ENCODE measurements around the gene SLX9. TPM values are rescaled to one million over a fixed set of nuclear protein-coding genes. Genes with fewer than 3 reads are reported as not detected.

The SLX9 gene
- total RNA-seq, 1 experiment from 2014 or later: 21.7 TPM

DNA sequence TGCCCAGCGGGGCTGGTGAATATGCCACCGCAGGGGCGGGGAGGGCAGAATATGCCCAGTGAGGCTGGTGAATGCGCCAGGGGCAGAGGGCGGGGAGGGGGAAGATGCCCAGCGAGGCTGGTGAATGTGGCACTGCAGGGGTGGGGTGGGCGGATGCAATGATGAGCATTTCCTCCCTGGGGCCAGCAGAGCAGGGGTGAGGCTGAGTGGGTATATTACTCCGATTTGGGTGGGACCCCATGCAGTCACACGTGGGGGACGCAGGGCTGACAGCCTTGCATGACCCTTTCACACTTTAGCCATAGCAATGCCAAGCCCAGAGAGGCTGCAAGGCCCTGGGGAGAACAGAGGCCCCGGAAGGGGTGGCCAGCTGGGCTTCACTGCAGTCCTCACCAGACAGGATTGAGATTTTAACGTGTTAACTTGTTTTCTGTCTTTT, 9.3 kb upstream of the SLX9 start:
- DNase-seq (ENCODE audit: low spot score): no peak

- no peak for DNase-seq (ENCODE audit: low spot score)
Observed at GRCh38 chr21:44931137-44931500, 8.7 kb upstream of the SLX9 start.

- DNase-seq (ENCODE audit: low spot score): no peak
Observed at GRCh38 chr21:44931501-44932407, 8.1 kb upstream of the SLX9 start.

DNA sequence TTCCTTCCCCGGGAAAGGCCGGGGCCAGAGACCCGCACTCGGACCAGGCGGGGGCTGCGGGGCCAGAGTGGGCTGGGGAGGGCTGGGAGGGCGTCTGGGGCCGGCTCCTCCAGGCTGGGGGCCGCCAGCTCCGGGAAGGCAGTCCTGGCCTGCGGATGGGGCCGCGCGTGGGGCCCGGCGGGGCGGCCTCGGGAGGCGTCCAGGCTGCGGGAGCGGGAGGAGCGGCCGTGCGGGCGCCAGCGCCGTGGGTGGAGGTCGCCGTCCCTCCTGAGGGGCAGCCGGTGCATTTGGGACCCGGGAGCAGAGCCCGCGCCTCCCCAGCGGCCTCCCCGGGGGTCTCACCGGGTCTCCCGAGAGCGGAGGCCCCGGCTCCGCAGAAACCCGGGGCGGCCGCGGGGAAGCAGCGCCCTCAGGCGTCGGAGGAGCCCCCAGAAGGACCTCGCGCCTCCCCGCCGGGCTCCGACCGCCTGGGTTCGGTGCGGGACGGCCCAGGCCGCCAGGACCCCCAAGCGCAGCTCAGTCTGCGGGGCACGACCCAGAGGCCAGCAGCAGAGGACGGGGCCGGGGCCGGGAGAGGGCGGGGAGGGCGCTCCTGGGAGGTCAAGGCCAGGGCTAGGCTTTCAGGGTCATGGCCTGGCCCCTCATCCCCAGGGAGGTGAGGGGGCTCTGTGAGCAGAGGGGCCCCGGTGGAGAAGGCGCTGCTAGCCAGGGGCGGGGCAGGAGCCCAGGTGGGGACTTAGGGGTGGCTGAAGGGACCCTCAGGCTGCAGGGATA, 7.2 kb upstream of the SLX9 start:
- no peak for DNase-seq (ENCODE audit: low spot score)

DNA sequence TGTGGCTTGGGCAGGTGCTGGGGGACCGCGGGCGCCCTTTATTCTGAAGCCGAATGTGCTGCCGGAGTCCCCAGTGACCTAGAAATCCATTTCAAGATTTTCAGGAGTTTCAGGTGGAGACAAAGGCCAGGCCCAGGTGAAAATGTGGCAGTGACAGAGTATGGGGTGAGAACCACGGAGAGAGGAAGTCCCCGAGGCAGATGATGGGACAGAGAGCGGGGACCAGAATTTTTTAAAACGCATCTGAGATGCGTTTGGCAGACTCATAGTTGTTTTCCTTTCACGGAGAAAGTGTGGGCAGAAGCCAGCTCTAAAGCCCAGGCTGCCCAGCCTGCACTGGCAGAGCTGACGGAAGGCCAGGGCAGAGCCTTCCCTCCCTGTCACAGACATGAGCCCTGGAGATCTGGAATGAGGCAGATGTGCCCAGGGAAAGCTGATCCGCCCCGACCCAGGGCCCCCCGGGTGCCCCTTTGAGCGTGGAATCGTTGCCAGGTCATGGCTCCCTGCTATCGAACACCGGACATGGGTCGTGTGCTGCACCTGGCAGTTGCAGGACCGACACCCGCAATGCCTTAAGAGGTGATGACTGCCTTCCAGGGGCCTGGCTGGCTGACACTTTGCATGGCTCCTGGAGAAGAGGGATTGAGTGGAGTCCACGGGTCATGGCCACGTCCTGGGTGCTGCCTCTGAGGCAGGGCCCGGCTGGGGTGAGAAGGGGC, 6.5 kb upstream of the SLX9 start:
- DNase-seq (ENCODE audit: low spot score): no peak

DNA sequence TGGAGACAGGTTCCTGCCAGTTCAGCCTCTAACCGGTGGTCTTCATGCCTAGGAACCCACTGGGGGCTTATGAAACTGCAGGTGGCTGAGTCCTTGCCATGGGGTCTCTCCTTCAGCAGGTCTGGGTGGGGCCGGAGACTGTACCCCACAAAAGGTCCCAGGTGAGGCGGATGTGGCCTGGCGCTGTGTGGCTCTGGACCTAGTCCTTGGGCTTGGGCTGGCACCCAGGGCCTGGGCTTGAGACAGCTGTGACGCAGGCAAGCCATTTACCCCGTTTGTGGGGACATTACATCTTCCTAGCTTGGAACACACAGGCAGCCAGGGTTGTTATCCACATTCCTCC, 5.9 kb upstream of the SLX9 start:
- no peak for DNase-seq (ENCODE audit: low spot score)

- DNase-seq (ENCODE audit: low spot score): no peak
Observed at GRCh38 chr21:44934276-44934675, 5.6 kb upstream of the SLX9 start.

- DNase-seq (ENCODE audit: low spot score): no peak
Observed at GRCh38 chr21:44934797-44935532, 4.9 kb upstream of the SLX9 start.

DNA sequence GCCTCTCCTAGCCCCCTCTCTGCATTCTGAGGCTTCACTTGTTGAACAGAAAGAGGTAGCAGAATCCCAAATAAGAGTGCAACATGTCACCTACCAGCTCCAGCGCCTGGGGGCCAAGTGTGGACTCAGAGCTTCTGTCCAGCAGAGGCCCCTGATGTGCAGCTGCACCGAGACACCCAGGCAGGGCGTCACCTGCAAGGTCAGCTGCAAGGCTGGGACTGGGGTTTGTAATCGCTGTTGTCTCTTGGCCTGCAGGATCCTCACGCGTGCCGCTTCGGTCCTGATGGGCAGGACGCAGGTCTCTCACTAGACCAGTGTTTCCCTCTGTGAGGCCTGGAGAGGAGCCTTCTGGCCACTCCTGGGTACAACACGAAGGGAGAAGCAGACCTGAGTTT, 4.3 kb upstream of the SLX9 start:
- DNase-seq (ENCODE audit: low spot score): no peak

- DNase-seq (ENCODE audit: low spot score): no peak
Observed at GRCh38 chr21:44938772-44939531, 877 bp upstream of the SLX9 start.

GRCh38 chr21:44940116-44940631, 345 bp downstream of the SLX9 start:
- no peak for DNase-seq (ENCODE audit: low spot score)

DNA sequence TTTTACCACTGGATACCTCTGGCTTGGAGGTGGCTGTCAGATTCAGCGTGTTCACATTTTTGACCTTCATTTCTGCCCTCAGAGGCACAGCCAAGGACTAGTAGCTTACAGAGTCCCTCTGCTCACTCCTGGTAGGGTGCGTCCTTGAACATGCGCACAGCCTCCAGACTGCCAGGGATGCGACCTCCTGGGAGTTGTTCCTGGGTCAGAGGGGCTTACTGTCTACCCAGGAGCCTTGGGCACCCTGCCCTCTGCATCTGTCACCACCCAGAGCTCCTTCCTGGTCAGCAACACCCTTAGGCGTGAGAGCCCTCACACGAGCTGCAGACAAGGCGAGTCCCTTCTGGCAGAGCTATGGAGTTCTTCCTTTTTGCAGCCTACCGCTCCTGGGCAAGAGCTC, 1.7 kb downstream of the SLX9 start:
- no peak for DNase-seq (ENCODE audit: low spot score)

GRCh38 chr21:44942566-44942965, 2.7 kb downstream of the SLX9 start:
- DNase-seq (ENCODE audit: low spot score): no peak

GRCh38 chr21:44943005-44943685, 3.3 kb downstream of the SLX9 start:
- DNase-seq (ENCODE audit: low spot score): no peak

DNA sequence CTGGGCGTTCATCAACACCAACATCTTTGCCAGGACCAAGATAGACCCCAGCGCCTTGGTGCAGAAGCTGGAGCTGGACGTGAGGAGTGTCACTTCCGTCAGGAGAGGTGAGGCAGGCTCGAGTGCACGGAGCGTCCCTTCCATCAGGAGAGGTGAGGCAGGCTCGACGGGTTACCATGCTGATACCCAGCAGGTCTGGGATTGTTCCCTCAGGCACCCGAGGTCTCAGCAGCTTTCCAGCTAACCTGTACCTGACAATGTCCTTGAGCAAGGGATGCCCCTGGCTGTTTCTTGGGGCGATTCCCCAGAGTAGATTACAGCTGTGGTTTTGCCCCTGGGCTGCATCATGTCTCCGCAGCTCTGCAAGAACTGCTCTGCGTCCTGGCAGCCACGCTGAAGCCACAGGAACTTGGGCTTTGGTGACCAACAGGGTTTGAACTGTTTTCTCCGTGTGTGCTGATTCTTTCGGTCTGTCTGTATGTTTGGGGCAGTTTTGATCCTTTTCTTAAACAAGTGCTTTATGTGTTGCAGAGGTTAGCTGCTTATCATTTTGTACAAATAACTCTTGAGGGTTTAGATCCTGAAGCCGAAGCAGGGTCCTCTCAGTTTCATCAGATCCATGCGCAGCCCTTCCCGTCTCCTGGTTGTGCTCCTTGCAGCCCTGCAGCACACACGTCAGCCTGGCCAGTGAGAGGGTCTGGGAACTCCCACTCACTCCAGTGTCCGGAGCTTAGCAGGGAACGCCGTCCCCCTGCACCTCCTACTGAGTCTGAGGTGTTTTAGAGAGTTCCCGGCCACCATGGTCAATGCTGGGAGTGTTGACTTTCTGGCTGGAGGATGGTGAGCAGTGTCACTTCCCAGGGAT, 4.1 kb downstream of the SLX9 start:
- DNase-seq (ENCODE audit: low spot score): no peak

DNA sequence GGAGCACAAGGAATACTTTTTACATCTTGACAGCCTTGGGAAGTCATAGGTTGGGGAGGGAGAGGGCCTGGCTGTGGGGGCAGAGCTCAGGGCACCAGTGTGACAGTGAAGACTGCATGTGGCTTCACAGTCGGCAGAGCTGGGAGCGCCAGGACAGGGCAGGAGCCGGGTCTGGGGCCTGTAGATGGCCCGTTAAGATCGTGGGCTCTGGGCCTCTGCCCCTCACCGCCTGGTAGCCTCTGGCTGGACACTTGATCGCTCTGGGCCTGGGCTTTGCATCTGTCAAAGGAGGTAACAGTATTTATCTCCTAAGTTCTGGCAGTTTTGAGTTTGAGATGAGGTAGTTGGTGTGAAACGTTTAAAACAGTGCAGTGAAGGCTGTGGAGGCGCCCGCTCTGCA, 4.8 kb downstream of the SLX9 start:
- no peak for DNase-seq (ENCODE audit: low spot score)

- no peak for DNase-seq (ENCODE audit: low spot score)
Observed at GRCh38 chr21:44946254-44947041, 6.6 kb downstream of the SLX9 start.

Measured in H4 (cell line).